ENCODE data around the gene SEMG2. TPM values are rescaled to one million over a fixed set of nuclear protein-coding genes. Genes with fewer than 3 reads are reported as not detected.

Gene SEMG2
- total RNA-seq, 1 donor from 2014 or later: not detected

GRCh38 chr20:45218124-45218523 is 3.0 kb upstream of the SEMG2 start:
- no peak for DNase-seq (ENCODE audit: low read depth)
- no peak for FAIRE-seq
- TF ChIP-seq CTCF (IDR thresholded peaks at IDR 0.05; ENCODE audit: insufficient read depth, low read length, severe bottlenecking): no peak
- Histone ChIP-seq H3K36me3 (ENCODE audit: control insufficient read depth, insufficient read depth, low read length) (no peaks in the 10 kb centered on the region), H3K27me3 (ENCODE audit: control insufficient read depth, insufficient read depth, low read length) (no peaks in the 10 kb centered on the region), H3K4me3 (ENCODE audit: low read depth, low read length) (no peak overlapping the region)

GRCh38 chr20:45218636-45219035 is 2.5 kb upstream of the SEMG2 start:
- no peaks in the 10 kb centered on the region for H3K27me3 ChIP-seq (ENCODE audit: control insufficient read depth, insufficient read depth, low read length)
- no peaks in the 10 kb centered on the region for H3K36me3 ChIP-seq (ENCODE audit: control insufficient read depth, insufficient read depth, low read length)
- no peak for TF ChIP-seq CTCF (IDR thresholded peaks at IDR 0.05; ENCODE audit: insufficient read depth, low read length, severe bottlenecking)
- FAIRE-seq: no peak
- no peak overlapping the region for H3K4me3 ChIP-seq (ENCODE audit: low read depth, low read length)
- DNase-seq (ENCODE audit: low read depth): no peak

GRCh38 chr20:45223136-45223535 is 2.0 kb downstream of the SEMG2 start:
- H3K27me3 ChIP-seq (ENCODE audit: control insufficient read depth, insufficient read depth, low read length): no peaks in the 10 kb centered on the region
- no peaks in the 10 kb centered on the region for H3K36me3 ChIP-seq (ENCODE audit: control insufficient read depth, insufficient read depth, low read length)
- FAIRE-seq: no peak
- DNase-seq (ENCODE audit: low read depth): peak; percentile 64
- no peak for TF ChIP-seq CTCF (IDR thresholded peaks at IDR 0.05; ENCODE audit: insufficient read depth, low read length, severe bottlenecking)
- no peak overlapping the region for H3K4me3 ChIP-seq (ENCODE audit: low read depth, low read length)

GRCh38 chr20:45226287-45226686 is 5.1 kb downstream of the SEMG2 start:
- no peak for TF ChIP-seq CTCF (IDR thresholded peaks at IDR 0.05; ENCODE audit: insufficient read depth, low read length, severe bottlenecking)
- DNase-seq (ENCODE audit: low read depth): no peak
- no peak for FAIRE-seq
- H3K27me3 ChIP-seq (ENCODE audit: control insufficient read depth, insufficient read depth, low read length): no peaks in the 10 kb centered on the region
- no peaks in the 10 kb centered on the region for H3K36me3 ChIP-seq (ENCODE audit: control insufficient read depth, insufficient read depth, low read length)
- no peak overlapping the region for H3K4me3 ChIP-seq (ENCODE audit: low read depth, low read length)

- H3K36me3 ChIP-seq (ENCODE audit: control insufficient read depth, insufficient read depth, low read length): no peaks in the 10 kb centered on the region
- H3K4me3 ChIP-seq (ENCODE audit: low read depth, low read length): no peak overlapping the region
- no peak for FAIRE-seq
- peak; percentile 89 for TF ChIP-seq CTCF (IDR thresholded peaks at IDR 0.05; ENCODE audit: insufficient read depth, low read length, severe bottlenecking)
- H3K27me3 ChIP-seq (ENCODE audit: control insufficient read depth, insufficient read depth, low read length): peaks cover 5% of the 10 kb centered on the region
- DNase-seq (ENCODE audit: low read depth): peak; percentile 34
Measured at GRCh38 chr20:45229264-45230056, 8.3 kb downstream of the SEMG2 start.

DNA sequence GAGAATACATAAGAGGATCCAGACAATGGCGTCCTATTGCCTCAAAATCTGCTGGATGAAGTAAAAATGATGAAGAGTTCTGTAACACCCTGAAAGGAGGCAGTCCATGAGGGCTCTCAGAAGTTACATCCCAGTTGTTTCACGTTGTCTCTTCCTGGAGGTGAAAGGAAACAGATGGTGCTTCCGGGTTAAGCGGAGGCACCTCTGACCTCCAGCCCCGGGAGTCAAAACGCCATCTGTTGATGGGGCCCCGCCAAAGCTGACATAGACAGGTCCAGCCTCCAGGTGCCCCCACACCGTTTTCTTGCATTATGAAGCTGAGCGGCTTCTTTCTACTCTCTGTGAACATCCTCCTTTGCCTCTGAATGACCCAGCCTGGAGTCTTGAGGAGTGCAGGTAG is 9.5 kb downstream of the SEMG2 start:
- H3K27me3 ChIP-seq (ENCODE audit: control insufficient read depth, insufficient read depth, low read length): peaks cover 8% of the 10 kb centered on the region
- DNase-seq (ENCODE audit: low read depth) (no peak), FAIRE-seq (no peak)
- no peaks in the 10 kb centered on the region for H3K36me3 ChIP-seq (ENCODE audit: control insufficient read depth, insufficient read depth, low read length)
- TF ChIP-seq CTCF (IDR thresholded peaks at IDR 0.05; ENCODE audit: insufficient read depth, low read length, severe bottlenecking): no peak
- no peak overlapping the region for H3K4me3 ChIP-seq (ENCODE audit: low read depth, low read length)
